GM12864 (cell line): ENCODE measurements around the gene UNKL.
A peak's percentile ranks its signal among the peaks of the same experiment; 100 is the strongest.

Experiments
- DNase-seq: peaks from one replicate; pipeline ENCODE4 v3.0.0-alpha.2; 2011; ENCODE audit warnings: low read depth
- H3K4me3 ChIP-seq: 2 replicates; pipeline ENCODE4 v1.5.1; 2011; ENCODE audit warnings: mild to moderate bottlenecking, low read depth, low read length, control low read depth
- CTCF ChIP-seq: IDR thresholded peaks from 2 replicates; pipeline ENCODE4 v1.5.1; 2011; ENCODE audit warnings: low read depth, mild to moderate bottlenecking, moderate library complexity, low read length, control low read depth, inconsistent platforms; ENCODE audit errors: missing control alignments

Gene UNKL, protein sequence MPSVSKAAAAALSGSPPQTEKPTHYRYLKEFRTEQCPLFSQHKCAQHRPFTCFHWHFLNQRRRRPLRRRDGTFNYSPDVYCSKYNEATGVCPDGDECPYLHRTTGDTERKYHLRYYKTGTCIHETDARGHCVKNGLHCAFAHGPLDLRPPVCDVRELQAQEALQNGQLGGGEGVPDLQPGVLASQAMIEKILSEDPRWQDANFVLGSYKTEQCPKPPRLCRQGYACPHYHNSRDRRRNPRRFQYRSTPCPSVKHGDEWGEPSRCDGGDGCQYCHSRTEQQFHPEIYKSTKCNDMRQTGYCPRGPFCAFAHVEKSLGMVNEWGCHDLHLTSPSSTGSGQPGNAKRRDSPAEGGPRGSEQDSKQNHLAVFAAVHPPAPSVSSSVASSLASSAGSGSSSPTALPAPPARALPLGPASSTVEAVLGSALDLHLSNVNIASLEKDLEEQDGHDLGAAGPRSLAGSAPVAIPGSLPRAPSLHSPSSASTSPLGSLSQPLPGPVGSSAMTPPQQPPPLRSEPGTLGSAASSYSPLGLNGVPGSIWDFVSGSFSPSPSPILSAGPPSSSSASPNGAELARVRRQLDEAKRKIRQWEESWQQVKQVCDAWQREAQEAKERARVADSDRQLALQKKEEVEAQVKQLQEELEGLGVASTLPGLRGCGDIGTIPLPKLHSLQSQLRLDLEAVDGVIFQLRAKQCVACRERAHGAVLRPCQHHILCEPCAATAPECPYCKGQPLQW

DNA sequence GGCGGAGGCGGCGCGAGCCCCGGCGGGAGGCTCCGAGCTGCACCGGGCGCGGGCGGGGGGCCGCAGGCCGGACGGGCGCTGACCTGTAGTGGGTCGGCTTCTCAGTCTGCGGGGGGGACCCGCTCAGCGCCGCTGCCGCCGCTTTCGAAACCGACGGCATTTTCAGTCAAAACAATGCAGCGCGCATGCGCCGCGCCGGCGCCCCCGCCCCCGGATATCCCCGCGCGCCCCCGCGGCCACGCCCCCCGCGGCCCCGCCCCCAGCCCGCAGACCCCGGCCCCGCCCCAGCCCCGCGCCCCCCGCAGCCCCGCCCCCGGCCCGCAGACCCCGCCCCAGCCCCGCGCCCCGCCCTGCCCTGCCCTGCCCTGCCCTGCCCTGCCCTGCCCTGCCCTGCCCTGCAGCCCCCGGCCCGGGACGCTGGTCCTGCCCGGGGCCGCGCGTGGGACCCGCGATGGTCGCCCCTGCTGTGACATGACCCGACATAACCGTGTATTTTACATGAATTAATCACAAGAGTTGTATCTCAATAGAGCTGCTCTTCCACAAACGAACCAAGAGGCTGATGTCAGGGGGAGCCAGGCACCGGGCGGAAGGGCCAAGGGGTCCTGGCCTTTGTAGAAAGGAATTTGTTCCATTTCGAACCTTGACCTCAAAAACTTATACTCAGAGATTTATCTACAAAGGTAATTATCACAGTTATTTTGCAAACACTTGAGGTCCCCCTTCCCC, at the start of gene UNKL:
TSS of gene UNKL (minus strand) at position 173 of the 729 bp plus-strand sequence. CDS start at position 160, 13 bp downstream.
- peak within 1 kb of the TSS; percentile 83 for H3K4me3 ChIP-seq
- DNase-seq, result peak; percentile 25
- TF ChIP-seq CTCF, result no peak

- no peak for DNase-seq
- no peak for TF ChIP-seq CTCF
- no peak overlapping the region for H3K4me3 ChIP-seq
Observed at GRCh38 chr16:1461146-1461545, 46.6 kb upstream of the UNKL start.

GRCh38 chr16:1460602-1461138, 46.2 kb upstream of the UNKL start:
- TF ChIP-seq CTCF, result no peak
- H3K4me3 ChIP-seq, result no peak overlapping the region
- DNase-seq, result no peak

- no peak overlapping the region for H3K4me3 ChIP-seq
- no peak for TF ChIP-seq CTCF
- DNase-seq, result no peak
Observed at GRCh38 chr16:1459967-1460366, 45.5 kb upstream of the UNKL start.

- H3K4me3 ChIP-seq, result no peak overlapping the region
- TF ChIP-seq CTCF, result no peak
- no peak for DNase-seq
Observed at GRCh38 chr16:1458977-1459341, 44.5 kb upstream of the UNKL start.

- DNase-seq, result no peak
- no peak overlapping the region for H3K4me3 ChIP-seq
- no peak for TF ChIP-seq CTCF
Observed at GRCh38 chr16:1458336-1458976, 44.0 kb upstream of the UNKL start.
